ENCODE data around the gene INTS7. TPM values are rescaled to one million over a fixed set of nuclear protein-coding genes. Genes with fewer than 3 reads are reported as not detected.

INTS7 gene
- total and polyA plus RNA-seq, 2 experiments from 2014 or later = 10.9 to 34.0 TPM

DNA sequence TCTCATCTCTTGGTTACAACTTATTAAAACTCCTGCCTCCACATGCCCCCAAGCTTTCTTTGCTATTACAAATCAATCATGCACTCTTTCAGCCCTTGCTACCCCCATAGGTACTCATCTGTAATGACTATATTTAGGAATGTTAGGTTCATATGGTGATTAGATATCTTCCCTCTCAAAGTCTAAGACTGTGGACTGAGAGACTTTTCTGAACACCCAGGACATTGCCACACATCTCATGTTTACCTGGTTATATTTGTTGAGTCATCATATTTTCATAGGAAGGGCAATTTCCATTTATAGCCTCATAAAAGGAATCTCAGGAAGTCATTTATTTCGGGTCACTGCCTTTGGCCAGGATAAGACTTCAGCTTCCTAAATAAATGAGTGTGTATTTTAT is 123.3 kb downstream of the INTS7 start:
- Histone ChIP-seq H4K20me1 (replicated peaks; ENCODE audit: insufficient read depth) (no peaks in the 10 kb centered on the region), H3K9me2 (ENCODE audit: insufficient read depth) (no peaks in the 10 kb centered on the region; the same call in 1 of the 2 replicates), H3K27me3 (ENCODE audit: insufficient read depth) (no peaks in the 10 kb centered on the region), H3K79me2 (replicated peaks; ENCODE audit: insufficient read depth) (no peaks in the 10 kb centered on the region), H3K4me3 (no peak overlapping the region), H3K27ac (ENCODE audit: low read depth) (no peak overlapping the region), H3K36me3 (ENCODE audit: insufficient read depth) (no peaks in the 10 kb centered on the region), H3K4me2 (no peak overlapping the region), H3K4me1 (ENCODE audit: insufficient read depth) (no peaks in the 10 kb centered on the region), H2AFZ (no peak overlapping the region), H3F3A (replicated peaks; ENCODE audit: low read depth) (no peaks in the 10 kb centered on the region)
- no peak for TF ChIP-seq EZH2 (IDR thresholded peaks at IDR 0.05; ENCODE audit: low read depth, unreplicated experiment)
- Mint-ChIP-seq H3K4me1 (no peaks in the 10 kb centered on the region), H3K4me3 (no peak overlapping the region), H3K36me3 (ENCODE audit: low read depth) (no peaks in the 10 kb centered on the region), H3K27me3 (ENCODE audit: insufficient read depth, low read depth, poor library complexity) (peaks cover 3% of the 10 kb centered on the region), H3K27ac (no peak overlapping the region), H3K9me3 (peaks cover 7% of the 10 kb centered on the region)
- ATAC-seq (no peak), DNase-seq (ENCODE audit: low spot score) (no peak)

DNA sequence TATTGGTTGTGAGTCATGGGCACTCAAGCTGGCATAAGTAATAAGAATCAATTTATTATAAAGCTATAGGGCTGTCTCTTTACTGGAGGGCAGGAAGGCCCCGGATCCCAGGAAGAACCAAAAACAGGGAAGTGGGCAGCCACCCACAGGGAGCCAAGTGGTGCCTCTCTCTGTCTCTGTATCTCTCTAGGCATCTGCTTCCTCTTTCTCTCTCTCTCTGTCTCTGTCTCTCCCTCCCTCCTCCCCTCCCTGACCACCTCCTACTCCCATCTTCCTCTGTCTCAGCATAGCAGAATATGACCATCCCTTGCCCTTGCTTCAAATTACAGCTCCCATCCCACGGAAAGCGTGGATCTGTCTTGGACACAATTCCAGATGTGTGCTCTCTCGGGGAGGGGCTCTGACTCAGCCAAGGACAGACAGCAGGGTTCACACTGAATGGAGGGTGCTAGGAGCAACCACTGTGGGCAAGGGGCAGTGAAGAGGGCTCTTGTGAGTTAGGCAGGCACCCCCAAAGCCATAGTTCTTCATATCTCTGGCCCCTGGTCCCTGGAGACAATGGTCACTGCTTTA is 124.4 kb downstream of the INTS7 start:
- Histone ChIP-seq H3K4me1 (ENCODE audit: insufficient read depth) (no peaks in the 10 kb centered on the region), H4K20me1 (replicated peaks; ENCODE audit: insufficient read depth) (no peaks in the 10 kb centered on the region), H3K4me2 (no peak overlapping the region), H2AFZ (no peak overlapping the region), H3K27ac (ENCODE audit: low read depth) (no peak overlapping the region), H3K79me2 (replicated peaks; ENCODE audit: insufficient read depth) (no peaks in the 10 kb centered on the region), H3K4me3 (no peak overlapping the region), H3K27me3 (ENCODE audit: insufficient read depth) (no peaks in the 10 kb centered on the region), H3K9me2 (ENCODE audit: insufficient read depth) (no peaks in the 10 kb centered on the region; the same call in 1 of the 2 replicates), H3F3A (replicated peaks; ENCODE audit: low read depth) (no peaks in the 10 kb centered on the region), H3K36me3 (ENCODE audit: insufficient read depth) (no peaks in the 10 kb centered on the region)
- H3K9me3 Mint-ChIP-seq = peaks cover 7% of the 10 kb centered on the region
- H3K27me3 Mint-ChIP-seq (ENCODE audit: insufficient read depth, low read depth, poor library complexity) = peaks cover 3% of the 10 kb centered on the region
- H3K4me1 Mint-ChIP-seq = no peaks in the 10 kb centered on the region
- no peak overlapping the region for H3K27ac Mint-ChIP-seq
- no peak overlapping the region for H3K4me3 Mint-ChIP-seq
- DNase-seq (ENCODE audit: low spot score) = no peak
- no peak for ATAC-seq
- no peaks in the 10 kb centered on the region for H3K36me3 Mint-ChIP-seq (ENCODE audit: low read depth)
- TF ChIP-seq POLR2AphosphoS5 (IDR thresholded peaks at IDR 0.05; ENCODE audit: low read depth) (no peak), ZNF331 (CRISPR knock-in tag; IDR thresholded peaks at IDR 0.05; ENCODE audit: low read depth) (no peak), CREB1 (CRISPR knock-in tag; IDR thresholded peaks at IDR 0.05; ENCODE audit: low read depth) (no peak), STAT1 (IDR thresholded peaks at IDR 0.05; ENCODE audit: unreplicated experiment) (no peak), JUNB (IDR thresholded peaks at IDR 0.05; ENCODE audit: unreplicated experiment) (no peak), EZH2phosphoT487 (IDR thresholded peaks at IDR 0.05; ENCODE audit: unreplicated experiment) (no peak), ZNF114 (CRISPR knock-in tag; IDR thresholded peaks at IDR 0.05) (no peak), NANOG (IDR thresholded peaks at IDR 0.05; ENCODE audit: borderline replicate concordance) (no peak), EZH2 (IDR thresholded peaks at IDR 0.05; ENCODE audit: low read depth, unreplicated experiment) (no peak), CTCF (conservative IDR thresholded peaks at IDR 0.05; ENCODE audit: low read depth in 2 of 2) (no peak)
- TF ChIP-seq, protein P1, sequence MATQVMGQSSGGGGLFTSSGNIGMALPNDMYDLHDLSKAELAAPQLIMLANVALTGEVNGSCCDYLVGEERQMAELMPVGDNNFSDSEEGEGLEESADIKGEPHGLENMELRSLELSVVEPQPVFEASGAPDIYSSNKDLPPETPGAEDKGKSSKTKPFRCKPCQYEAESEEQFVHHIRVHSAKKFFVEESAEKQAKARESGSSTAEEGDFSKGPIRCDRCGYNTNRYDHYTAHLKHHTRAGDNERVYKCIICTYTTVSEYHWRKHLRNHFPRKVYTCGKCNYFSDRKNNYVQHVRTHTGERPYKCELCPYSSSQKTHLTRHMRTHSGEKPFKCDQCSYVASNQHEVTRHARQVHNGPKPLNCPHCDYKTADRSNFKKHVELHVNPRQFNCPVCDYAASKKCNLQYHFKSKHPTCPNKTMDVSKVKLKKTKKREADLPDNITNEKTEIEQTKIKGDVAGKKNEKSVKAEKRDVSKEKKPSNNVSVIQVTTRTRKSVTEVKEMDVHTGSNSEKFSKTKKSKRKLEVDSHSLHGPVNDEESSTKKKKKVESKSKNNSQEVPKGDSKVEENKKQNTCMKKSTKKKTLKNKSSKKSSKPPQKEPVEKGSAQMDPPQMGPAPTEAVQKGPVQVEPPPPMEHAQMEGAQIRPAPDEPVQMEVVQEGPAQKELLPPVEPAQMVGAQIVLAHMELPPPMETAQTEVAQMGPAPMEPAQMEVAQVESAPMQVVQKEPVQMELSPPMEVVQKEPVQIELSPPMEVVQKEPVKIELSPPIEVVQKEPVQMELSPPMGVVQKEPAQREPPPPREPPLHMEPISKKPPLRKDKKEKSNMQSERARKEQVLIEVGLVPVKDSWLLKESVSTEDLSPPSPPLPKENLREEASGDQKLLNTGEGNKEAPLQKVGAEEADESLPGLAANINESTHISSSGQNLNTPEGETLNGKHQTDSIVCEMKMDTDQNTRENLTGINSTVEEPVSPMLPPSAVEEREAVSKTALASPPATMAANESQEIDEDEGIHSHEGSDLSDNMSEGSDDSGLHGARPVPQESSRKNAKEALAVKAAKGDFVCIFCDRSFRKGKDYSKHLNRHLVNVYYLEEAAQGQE (IDR thresholded peaks at IDR 0.05; ENCODE audit: unreplicated experiment) = no peak

Data from GM23338 (cell line).